CD4-positive, alpha-beta T cell treated with Interleukin-4 for 1 hour (primary cell): ENCODE results near the gene HNRNPA0.
"Not testable (repeated sequence)": the region's sequence is repeated elsewhere in the genome, so short reads cannot be mapped to it uniquely, and the experiment has no call there.

Experiments
- DNase-seq, 2 donors: peaks; one replicate each; pipeline ENCODE4 v3.0.0-alpha.2; 2020 to 2022

HNRNPA0 gene

GRCh38 chr5:137754188-137754960 is at the start of gene HNRNPA0:
Gene HNRNPA0 (minus strand): TSS chr5:137754363. CDS start chr5:137754066, 297 bp downstream.
- DNase-seq = peak; percentile 96 to 97

DNA sequence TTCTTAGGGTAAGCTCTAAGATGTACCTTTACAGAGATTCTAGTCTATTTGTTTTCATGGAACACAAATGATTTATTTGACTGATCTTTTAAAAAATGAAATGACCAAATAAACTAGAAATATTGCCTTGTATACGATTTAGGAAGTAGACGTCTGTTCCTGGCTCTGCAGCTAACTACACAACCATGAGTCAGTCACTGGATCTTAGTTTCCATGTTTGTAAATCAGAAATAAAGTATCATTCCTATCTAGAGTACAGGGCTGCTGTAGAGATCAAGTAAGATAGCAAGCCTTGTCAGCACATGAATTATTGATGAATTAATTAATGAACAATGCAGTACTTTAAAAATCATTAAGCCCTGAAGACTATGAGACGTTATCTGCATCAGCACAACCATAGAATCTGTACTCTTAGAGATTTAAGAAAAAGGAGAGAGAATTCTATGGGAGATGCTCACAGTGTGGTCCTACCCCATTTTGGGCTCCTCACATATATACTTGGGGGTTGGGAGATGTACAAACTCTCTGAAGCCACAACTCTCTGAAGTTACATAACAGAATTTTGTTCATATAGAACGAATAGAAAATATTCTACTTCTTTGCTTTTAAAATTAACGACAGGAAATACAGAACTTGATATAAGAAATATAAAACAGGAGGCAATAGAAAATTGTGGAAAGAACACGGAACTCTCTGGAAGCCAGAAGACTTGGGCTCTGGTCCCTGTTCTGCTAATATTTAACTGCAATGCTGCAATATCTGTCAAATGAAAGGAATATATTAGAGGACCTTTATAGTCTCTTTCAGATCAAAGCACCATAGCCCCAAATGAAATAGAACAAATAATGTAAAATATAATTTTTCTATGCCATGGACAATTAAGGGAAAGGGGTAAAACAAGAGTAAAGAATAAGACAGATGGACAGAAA is 48.4 kb upstream of the HNRNPA0 start:
- DNase-seq = no peak

DNA sequence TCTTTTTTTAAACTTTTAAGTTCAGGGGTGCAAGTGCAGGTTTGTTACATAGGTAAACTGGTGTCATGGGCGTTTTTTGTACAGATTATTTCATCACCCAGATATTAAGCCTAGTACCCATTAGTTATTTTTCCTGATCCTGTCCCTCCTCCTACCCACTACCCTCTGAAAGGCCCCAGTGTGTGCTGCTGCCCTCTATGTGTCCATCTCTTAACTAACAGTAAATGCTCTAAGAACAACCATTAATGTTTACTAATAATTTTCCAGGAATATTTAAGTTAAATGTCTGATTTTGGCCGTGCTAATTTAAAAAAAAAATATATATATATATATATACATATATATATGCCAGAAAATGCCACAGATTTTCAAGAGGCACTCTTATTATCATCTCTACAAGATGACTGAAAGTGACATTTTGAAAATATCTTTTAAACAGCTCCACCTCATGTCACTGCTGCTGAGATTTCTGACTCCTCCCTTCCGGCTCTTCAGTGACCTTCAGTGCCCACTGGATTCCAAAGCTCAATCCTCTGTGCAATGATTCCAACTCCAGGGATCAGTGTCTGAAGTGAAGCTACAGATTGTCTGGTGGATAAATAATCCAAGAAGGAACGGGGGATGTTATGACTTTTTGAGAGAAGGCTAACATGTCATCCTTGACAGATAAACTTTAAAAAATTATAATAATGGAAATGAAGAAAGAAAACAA is 46.7 kb upstream of the HNRNPA0 start:
- no peak for DNase-seq

DNA sequence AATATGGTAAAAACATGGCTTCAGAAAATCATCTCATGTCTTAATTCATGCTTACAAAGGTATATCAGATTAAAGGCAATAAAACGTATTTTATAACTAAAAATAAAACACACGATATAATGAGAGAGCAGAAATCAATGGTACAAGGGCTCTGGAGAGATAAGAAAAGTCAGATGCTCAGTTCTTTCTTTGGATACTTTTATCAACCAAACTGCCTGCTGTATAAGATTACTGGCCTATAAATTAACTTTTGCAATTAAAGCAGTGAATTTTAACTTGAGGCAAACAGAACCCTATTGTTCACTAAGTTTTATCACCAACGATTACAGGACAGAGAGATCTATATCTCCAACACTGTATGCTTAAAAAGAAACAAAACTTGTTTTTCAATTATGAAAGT is 42.1 kb upstream of the HNRNPA0 start:
- DNase-seq = no peak

DNA sequence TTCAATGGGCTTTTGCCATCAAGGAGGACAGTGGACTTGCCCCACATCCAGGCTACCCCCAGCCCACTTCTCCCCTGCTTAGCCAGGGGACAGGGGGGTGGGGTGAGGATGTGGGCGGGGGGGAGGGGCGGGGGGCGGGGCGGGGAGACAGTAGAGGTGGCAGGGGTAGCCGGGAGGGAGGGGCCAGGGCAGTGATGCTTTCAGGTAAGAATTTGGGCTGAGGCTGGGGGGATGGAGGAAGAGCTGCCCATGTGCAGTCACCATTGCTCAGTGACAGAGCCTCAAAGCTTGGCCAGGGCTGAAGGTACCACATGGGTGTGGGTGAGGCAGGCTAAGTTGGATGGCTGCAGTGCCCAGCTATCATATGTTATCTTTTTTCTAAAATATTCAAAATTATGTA is 40.7 kb upstream of the HNRNPA0 start:
- no peak for DNase-seq

GRCh38 chr5:137792303-137792702 is 38.1 kb upstream of the HNRNPA0 start:
- DNase-seq = no peak

DNA sequence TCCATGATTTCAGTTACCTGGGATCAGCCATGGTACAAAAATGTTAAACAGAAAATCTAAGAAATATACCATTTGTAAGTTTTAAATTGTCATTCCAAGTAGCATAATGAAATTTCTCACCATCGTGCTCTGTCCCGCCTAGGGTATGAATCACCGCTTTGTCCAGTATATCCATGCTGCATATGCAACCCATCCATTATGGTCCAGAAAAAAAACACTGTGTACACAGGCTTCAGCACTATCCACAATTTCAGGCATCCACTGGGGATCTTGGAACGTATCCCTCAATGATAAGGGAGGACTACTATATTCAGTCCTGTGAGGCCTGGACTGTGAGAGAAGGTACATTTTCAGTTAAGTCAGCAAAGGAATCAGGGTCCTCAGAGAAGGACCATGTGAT is 37.6 kb upstream of the HNRNPA0 start:
- no peak for DNase-seq

DNA sequence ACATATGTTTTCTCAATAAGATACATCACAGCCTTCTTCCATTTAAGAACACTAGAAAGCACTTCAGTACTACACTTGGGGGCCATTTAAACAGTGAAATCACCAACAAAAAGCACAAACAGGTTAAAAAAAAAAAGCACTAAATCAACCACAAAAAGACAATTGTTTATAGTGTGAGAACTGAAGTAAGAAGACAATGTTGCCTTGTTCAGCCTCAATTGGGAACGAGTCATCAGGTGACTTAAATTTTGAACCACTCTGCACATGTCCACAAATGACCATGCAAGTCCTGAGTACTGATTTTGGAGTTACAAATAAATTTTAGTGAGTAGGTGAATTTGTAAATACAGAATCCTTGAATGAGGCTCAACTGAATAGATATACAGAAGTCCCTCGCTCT is 37.2 kb upstream of the HNRNPA0 start:
- no peak for DNase-seq

- DNase-seq = not testable (repeated sequence)
Observed at GRCh38 chr5:137788560-137788959, 34.4 kb upstream of the HNRNPA0 start.

DNA sequence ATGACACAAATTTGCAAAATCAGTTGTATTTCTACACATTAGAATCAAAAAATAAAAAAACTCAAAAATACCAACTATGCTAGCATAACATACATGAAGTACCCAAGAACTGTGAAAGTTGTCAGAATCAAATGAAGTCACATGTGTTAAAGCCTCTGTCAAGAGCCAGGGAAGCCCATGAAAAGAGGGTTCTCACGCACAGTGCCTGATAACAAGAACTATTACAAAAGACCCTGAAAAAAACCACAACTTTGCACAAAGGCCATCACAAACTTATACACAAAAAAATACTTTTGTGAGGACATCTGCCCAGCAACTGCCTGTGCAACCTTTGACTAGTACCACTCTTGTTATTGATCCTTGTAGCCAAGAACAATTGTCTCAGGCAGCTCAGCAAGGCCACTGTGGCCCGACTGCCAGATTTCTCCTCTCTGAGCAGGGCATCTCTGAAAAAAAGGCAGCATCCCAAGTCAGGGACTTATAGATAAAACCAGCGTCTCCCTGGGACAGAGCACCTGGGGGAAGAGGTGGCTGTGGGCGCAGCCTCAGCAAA is 28.9 kb upstream of the HNRNPA0 start:
- no peak for DNase-seq

DNA sequence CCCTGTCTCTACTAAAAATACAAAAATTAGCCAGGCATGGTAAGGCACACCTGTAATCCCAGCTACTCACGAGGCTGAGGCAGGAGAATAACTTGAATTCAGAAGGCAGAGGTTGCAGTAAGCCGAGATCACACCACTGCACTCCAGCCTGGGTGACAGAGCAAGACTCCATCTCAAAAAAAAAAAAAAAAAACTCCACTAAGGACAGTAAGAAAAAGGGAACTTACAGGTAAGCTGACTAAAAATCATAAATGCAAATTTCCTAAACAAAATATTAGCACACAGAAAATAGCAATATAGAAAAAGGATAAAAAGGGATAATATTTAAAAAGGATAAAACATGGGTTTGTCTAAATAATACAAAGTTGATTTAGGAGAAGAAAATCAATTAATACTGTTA is 27.9 kb upstream of the HNRNPA0 start:
- no peak for DNase-seq

DNA sequence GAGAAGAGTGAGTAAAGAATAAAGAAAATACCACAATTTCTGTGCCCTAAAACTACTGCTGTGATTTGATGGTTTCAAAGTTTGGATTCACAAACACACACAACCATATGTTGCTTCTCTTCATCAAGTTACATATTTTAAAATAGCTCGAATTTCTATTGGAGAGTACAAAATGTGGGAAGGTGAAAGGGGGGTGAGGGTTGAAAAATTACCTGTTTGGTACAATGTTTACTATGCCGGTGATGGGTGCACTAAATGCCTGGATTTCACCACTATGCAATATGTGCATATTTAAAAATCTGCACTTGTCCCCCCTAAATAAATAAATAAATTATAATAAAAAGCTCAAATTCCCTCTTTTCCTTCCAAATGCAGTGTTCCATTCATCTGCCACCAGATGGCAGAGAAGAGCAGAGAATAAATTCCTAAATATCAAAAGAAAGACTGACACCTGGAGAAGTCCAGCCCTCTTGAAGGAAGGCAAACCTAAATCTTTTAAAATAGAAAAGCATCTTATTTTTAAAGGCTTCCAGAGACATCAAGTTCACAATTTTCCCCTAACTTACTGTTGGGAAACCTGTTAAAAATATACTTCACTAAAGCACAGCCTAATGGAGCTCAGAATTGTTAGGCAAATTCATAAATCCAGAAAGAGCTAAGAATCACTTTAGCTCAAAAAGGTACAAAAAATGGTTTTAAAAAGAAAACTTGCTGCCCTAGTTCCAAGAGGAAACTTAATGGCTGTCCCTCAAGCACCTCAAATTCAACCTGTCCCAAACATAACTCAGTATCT is 24.8 kb upstream of the HNRNPA0 start:
- DNase-seq = peak in 1 of 2 donors; percentile 22

GRCh38 chr5:137767937-137768336 is 13.8 kb upstream of the HNRNPA0 start:
- DNase-seq = not testable (repeated sequence)

DNA sequence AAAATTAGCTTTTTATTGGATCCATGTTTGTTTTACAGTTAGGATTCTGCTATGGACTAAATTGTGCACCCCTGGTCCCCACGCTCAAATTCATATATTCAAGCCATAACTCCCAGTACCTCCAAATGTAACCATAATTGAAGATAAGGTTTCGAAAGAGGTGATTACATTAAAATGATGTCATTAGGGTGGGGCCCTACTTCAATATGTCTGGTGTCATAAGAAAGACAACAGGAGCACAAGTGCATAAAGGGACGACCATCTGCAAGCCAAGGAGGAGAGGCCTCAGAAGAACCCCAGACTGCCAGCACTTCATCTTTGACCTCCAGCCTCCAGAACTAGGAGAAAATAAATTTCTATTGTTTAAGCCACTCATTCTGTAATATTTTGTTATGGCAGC is 7.4 kb upstream of the HNRNPA0 start:
- no peak for DNase-seq

GRCh38 chr5:137760719-137761516 is 6.8 kb upstream of the HNRNPA0 start:
- DNase-seq = no peak

- no peak for DNase-seq
Observed at GRCh38 chr5:137760294-137760693, 6.1 kb upstream of the HNRNPA0 start.

GRCh38 chr5:137758715-137759306 is 4.6 kb upstream of the HNRNPA0 start:
- DNase-seq = no peak

DNA sequence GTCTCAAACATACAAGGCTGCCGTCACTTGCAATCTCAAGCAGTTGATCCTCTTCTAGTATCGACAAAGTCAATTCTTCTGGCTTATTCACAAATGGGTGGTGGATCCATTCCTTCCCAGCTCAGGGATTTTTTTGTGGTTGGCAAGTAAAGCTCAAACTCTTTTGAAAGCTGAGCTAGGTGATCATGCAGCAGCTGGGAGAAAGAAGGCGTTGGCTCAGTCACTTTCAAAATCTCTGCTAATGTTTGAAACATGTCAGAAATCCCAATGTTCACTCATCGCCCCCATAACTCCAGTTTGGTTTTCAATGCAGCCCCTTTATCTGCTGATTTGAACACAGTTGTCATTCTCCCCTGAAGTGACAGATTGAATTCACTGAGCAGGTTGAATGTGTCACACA is 4.0 kb upstream of the HNRNPA0 start:
- no peak for DNase-seq

DNA sequence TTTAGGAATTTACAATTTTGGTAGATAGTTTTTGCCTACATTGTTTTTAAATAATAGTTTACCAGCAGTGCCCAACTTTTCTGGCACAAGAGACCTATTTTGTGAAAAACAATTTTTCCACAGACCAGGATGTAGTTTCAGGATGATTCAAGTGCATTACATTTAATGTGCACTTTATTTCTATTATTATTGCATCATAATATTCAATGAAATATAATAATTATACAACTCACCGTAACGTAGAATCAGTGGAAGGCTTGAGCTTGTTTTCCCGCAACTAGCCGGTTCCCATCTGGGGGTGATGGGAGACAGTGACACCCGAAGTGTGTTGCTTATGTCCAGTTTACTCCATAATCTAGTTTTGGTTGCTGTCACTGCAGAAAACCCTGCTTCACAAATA is 3.5 kb upstream of the HNRNPA0 start:
- no peak for DNase-seq

- DNase-seq = no peak
Observed at GRCh38 chr5:137754961-137755762, 999 bp upstream of the HNRNPA0 start.
